Keratinocyte (primary cell): ENCODE results near the gene CFAP46.

Experiments used
- CTCF ChIP-seq, 3 experiments: IDR thresholded peaks in 1 of 3; conservative IDR thresholded peaks in 1 of 3; optimal IDR thresholded peaks in 1 of 3; 2 replicates in 2 of 3; 3 replicates in 1 of 3; pipeline versions ENCODE3 to v1.5.1; 2011; ENCODE audit warnings: low read length in 3 of 3, mild to moderate bottlenecking in 3 of 3, moderate library complexity in 2 of 3, control low read depth in 1 of 3, inconsistent platforms in 1 of 3; ENCODE audit not compliant: insufficient read depth in 2 of 3; ENCODE audit errors: extremely low read depth in 1 of 3
- EZH2 ChIP-seq: IDR thresholded peaks from one replicate; pipeline ENCODE4 v1.6.1; 2012; ENCODE audit warnings: inconsistent platforms, mild to moderate bottlenecking, low read length, moderate library complexity

- TF ChIP-seq CTCF (optimal IDR thresholded peaks at IDR 0.05 in 1 of 3, IDR thresholded peaks at IDR 0.05 in 1 of 3, conservative IDR thresholded peaks at IDR 0.05 in 1 of 3; ENCODE audit: extremely low read depth in 1 of 3, insufficient read depth in 2 of 3, low read length in 3 of 3) (no peak), EZH2 (no peak)
These were observed 142.5 kb downstream of the CFAP46 start for GRCh38 chr10:132799865-132800264.
